Sigmoid colon (tissue), 7 donors: ENCODE data around the gene GABRR1. TPM values are rescaled to one million over a fixed set of nuclear protein-coding genes. Genes with fewer than 3 reads are reported as not detected.
A peak's percentile ranks its signal among the peaks of the same experiment; 100 is the strongest.

Source experiments
- DNase-seq: peaks from one replicate; pipeline ENCODE4 v3.0.0-alpha.2; 2019
- H3K27ac ChIP-seq, 4 donors: fragments of 200-600 bp; sonication (generic); one replicate each; pipeline ENCODE4 v1.5.1; 2016 to 2019; ENCODE audit warnings: mild to moderate bottlenecking in 1 of 4
- H3K27me3 ChIP-seq, 3 donors: fragments of 200-600 bp; sonication (generic); one replicate each; pipeline ENCODE4 v1.5.1; 2019; ENCODE audit warnings: mild to moderate bottlenecking in 1 of 3
- H3K36me3 ChIP-seq, 4 donors: fragments of 200-600 bp; sonication (generic); one replicate each; pipeline ENCODE4 v1.5.1; 2016 to 2019
- H3K4me1 ChIP-seq, 4 donors: fragments of 200-600 bp; sonication (generic); one replicate each; pipeline ENCODE4 v1.5.1; 2017 to 2019
- H3K4me3 ChIP-seq, 4 donors: fragments of 200-600 bp; sonication (generic); one replicate each; pipeline ENCODE4 v1.5.1; 2017 to 2019; ENCODE audit warnings: mild to moderate bottlenecking in 2 of 4, moderate library complexity in 1 of 4
- H3K9me3 ChIP-seq, 4 donors: fragments of 200-600 bp in 3 of 4; sonication (generic) in 3 of 4; one replicate each; pipeline versions ENCODE4 v1.5.1 to v1.6.1; 2013 to 2019
- CTCF ChIP-seq, 4 experiments: fragments of 450-650 bp in 3 of 4; fragments of 200-600 bp in 1 of 4; IDR thresholded peaks; one replicate each; pipeline ENCODE4 v1.5.1; 2016 to 2019; ENCODE audit warnings: antibody characterized with exemption in 4 of 4, mild to moderate bottlenecking in 3 of 4, moderate library complexity in 2 of 4
- EP300 ChIP-seq, 4 donors: sonication (generic); formaldehyde crosslinking; IDR thresholded peaks; one replicate each; pipeline ENCODE4 v1.6.1; 2017; ENCODE audit warnings: antibody characterized with exemption in 4 of 4
- POLR2A ChIP-seq, 2 donors: fragments of 450-650 bp; IDR thresholded peaks; one replicate each; pipeline ENCODE4 v1.6.1; 2016; ENCODE audit warnings: antibody characterized with exemption in 2 of 2, mild to moderate bottlenecking in 2 of 2, moderate library complexity in 2 of 2
- POLR2AphosphoS5 ChIP-seq, 4 donors: sonication (generic); formaldehyde crosslinking; IDR thresholded peaks; one replicate each; pipeline ENCODE4 v1.6.1; 2017; ENCODE audit warnings: antibody characterized with exemption in 4 of 4
- WGBS, 2 donors: extraction: QIAGEN DNeasy Blood & Tissue Kit; methylation state at CpG; one replicate each; pipeline ENCODE4 v1.1.7; 2013; 5-methylcytosine and 5-hydroxymethylcytosine counted together
- intact Hi-C: fragments of 100-400 bp; cut with DNase I; formaldehyde crosslinking; loops from one replicate; pipeline ENCODE4 v1.15.1; 2023
- polyA plus RNA-seq, 3 donors: library from polyadenylated mRNA; stranded (reverse); fragments of 200-250 nt; gene quantifications; one replicate each; pipeline ENCODE4 v1.2.3, GENCODE V29; 2013
- total RNA-seq, 4 donors: library from RNA; depleted of rRNA; stranded (reverse); fragments of >200 nt; gene quantifications; one replicate each; pipeline ENCODE4 v1.1.0, GENCODE V29; 2016
- donor health status: healthy with polysubstance abuse.
- donor health status: Bipolar disorder and iron deficiency.
- donor health status: healthy.

The GABRR1 gene
- total and polyA plus RNA-seq, 7 donors: 0.04 TPM; not detected in 6

GRCh38 chr6:89161326-89162046, 55.7 kb downstream of the GABRR1 start:
- H3K36me3 ChIP-seq: peaks cover 0 to 15% (median 0%) of the 10 kb centered on the region in 4 donors
- no peaks in the 10 kb centered on the region for H3K9me3 ChIP-seq
- no peak for DNase-seq
- H3K4me3 ChIP-seq: peak overlapping the region in 2 of 4 donors; percentile 9 to 10
- peaks cover 0 to 37% (median 34%) of the 10 kb centered on the region in 4 donors for H3K4me1 ChIP-seq
- intact Hi-C loops: loop anchor here (1.0 to 5.0 kb wide), 4 partner anchors 15 to 126 kb away; partner anchors contain the start of genes PM20D2, PNRC1 and SRSF12
- 80 to 81% methylated on average over 7 of the region's 7 CpGs for WGBS, 2 donors
- H3K27ac ChIP-seq: peak overlapping the region; percentile 79 to 94 (median 86)
- H3K27me3 ChIP-seq: no peaks in the 10 kb centered on the region
- no peak for TF ChIP-seq CTCF (IDR thresholded peaks at IDR 0.05)
- TF ChIP-seq POLR2AphosphoS5 (IDR thresholded peaks at IDR 0.05): peak in 1 of 4 donors; percentile 20
- TF ChIP-seq EP300 (IDR thresholded peaks at IDR 0.05): peak in 1 of 4 donors; percentile 35

GRCh38 chr6:89160331-89161092, 56.6 kb downstream of the GABRR1 start:
- DNase-seq: no peak
- peak overlapping the region; percentile 79 to 94 (median 86) for H3K27ac ChIP-seq
- WGBS, 2 donors: 93 to 94% methylated on average over 4 of the region's 4 CpGs
- H3K27me3 ChIP-seq: no peaks in the 10 kb centered on the region
- no peak overlapping the region for H3K4me3 ChIP-seq
- TF ChIP-seq EP300 (IDR thresholded peaks at IDR 0.05): no peak
- TF ChIP-seq CTCF (IDR thresholded peaks at IDR 0.05): no peak
- no peak for TF ChIP-seq POLR2A (IDR thresholded peaks at IDR 0.05)
- TF ChIP-seq POLR2AphosphoS5 (IDR thresholded peaks at IDR 0.05): no peak
- intact Hi-C loops: loop anchor here (1.0 to 5.0 kb wide), 4 partner anchors 14 to 125 kb away; partner anchors contain the start of genes PM20D2, PNRC1 and SRSF12
- H3K4me1 ChIP-seq: peaks cover 0 to 37% (median 34%) of the 10 kb centered on the region in 4 donors
- no peaks in the 10 kb centered on the region for H3K9me3 ChIP-seq
- H3K36me3 ChIP-seq: peaks cover 0 to 9% (median 0%) of the 10 kb centered on the region in 4 donors

GRCh38 chr6:89154131-89154530, 63.0 kb downstream of the GABRR1 start:
- no peak for TF ChIP-seq EP300 (IDR thresholded peaks at IDR 0.05)
- no peak for TF ChIP-seq POLR2AphosphoS5 (IDR thresholded peaks at IDR 0.05)
- Histone ChIP-seq H3K27ac (no peak overlapping the region), H3K4me3 (no peak overlapping the region), H3K27me3 (no peaks in the 10 kb centered on the region), H3K36me3 (peaks cover 0 to 24% (median 2%) of the 10 kb centered on the region in 4 donors), H3K9me3 (no peaks in the 10 kb centered on the region), H3K4me1 (peaks cover 0 to 4% (median 2%) of the 10 kb centered on the region in 4 donors)
- no peak for DNase-seq
- intact Hi-C loops: no loop called here
- 92 to 100% methylated on average over 1 of the region's 1 CpG for WGBS, 2 donors

- Histone ChIP-seq H3K27me3 (no peaks in the 10 kb centered on the region), H3K27ac (peak overlapping the region; percentile 92 to 95 (median 93)), H3K4me3 (peak overlapping the region in 1 of 4 donors; percentile 91), H3K9me3 (no peaks in the 10 kb centered on the region), H3K4me1 (peaks cover 0 to 34% (median 30%) of the 10 kb centered on the region in 4 donors), H3K36me3 (peaks cover 0 to 16% (median 0%) of the 10 kb centered on the region in 4 donors)
- intact Hi-C loops: loop anchor here (5.0 kb wide), 2 partner anchors 111 to 126 kb away; no protein-coding TSS in a partner anchor
- DNase-seq: no peak
- no peak for TF ChIP-seq POLR2AphosphoS5 (IDR thresholded peaks at IDR 0.05)
- no peak for TF ChIP-seq EP300 (IDR thresholded peaks at IDR 0.05)
- TF ChIP-seq POLR2A (IDR thresholded peaks at IDR 0.05): no peak
- TF ChIP-seq CTCF (IDR thresholded peaks at IDR 0.05): no peak
- 91% methylated on average over 17 of the region's 17 CpGs for WGBS, 2 donors
These were observed 69.0 kb downstream of the GABRR1 start for GRCh38 chr6:89148016-89148750.
